ENCODE measurements around the gene SPTLC2. TPM values are rescaled to one million over a fixed set of nuclear protein-coding genes. Genes with fewer than 3 reads are reported as not detected.
A peak's percentile ranks its signal among the peaks of the same experiment; 100 is the strongest.

The SPTLC2 gene
- total RNA-seq, 8 experiments from 2014 or later = 14.5 to 46.9 (median 20.0) TPM

DNA sequence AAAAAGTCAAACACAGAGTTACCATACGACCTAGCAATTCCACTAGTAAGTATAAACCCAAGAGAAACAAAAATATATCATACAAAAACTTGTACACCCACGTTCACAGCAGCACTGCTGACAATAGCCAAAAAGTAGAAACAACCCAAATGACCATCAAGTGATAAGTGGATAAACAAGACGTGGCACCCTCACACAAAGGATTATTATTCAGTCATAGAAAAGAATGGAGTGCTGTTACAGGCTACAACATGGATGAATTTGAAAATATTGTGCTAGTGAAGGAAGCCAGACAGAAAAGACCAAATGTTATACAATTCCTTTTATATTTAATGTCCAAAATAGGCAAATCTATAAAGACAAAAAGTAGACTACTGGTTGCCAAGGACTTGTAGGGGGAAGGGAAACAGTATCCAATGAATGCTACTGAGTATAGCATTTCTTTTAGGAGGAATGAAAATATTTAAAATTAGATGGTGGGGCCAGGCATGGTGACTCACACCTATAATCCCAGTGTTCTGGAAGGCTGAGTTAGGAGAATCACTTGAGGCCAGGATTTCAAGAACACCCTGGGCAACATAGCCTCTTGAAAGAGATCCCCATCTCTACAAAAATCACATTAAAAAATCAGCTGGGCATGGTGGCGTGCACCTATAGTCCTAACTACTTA lies 41.9 kb downstream of the SPTLC2 start:
- in situ Hi-C loops (cut with MboI; ENCODE audit: low pct_unique_long_range_greater_than_20kb in 2 of 9, low sequenced_read_pairs in 9 of 9, unreplicated experiment in 9 of 9) = no loop called here
- Histone ChIP-seq H3K4me1 (replicated peaks in 1 of 2) (no peaks in the 10 kb centered on the region), H3K4me3 (no peak overlapping the region), H3K27ac (no peak overlapping the region)
- ATAC-seq (replicated peaks in 6 of 8) = peak in 2 of 8 experiments; percentile 53 to 57
- WGBS, 10 experiments = 0 to 90% (median 64%) methylated on average over 1 to 4 of the region's 4 CpGs

GRCh38 chr14:77573964-77574363 lies 42.5 kb downstream of the SPTLC2 start:
- ATAC-seq (replicated peaks in 6 of 8) = no peak
- no peak overlapping the region for H3K4me3 ChIP-seq
- no peaks in the 10 kb centered on the region for H3K4me1 ChIP-seq (replicated peaks in 1 of 2)
- WGBS, 10 experiments = 100% methylated on average over 1 to 2 of the region's 3 CpGs; no CpG with 5 or more reads in 6 of the 10 experiments
- in situ Hi-C loops (cut with MboI; ENCODE audit: low pct_unique_long_range_greater_than_20kb in 2 of 9, low sequenced_read_pairs in 9 of 9, unreplicated experiment in 9 of 9) = no loop called here
- H3K27ac ChIP-seq = no peak overlapping the region

DNA sequence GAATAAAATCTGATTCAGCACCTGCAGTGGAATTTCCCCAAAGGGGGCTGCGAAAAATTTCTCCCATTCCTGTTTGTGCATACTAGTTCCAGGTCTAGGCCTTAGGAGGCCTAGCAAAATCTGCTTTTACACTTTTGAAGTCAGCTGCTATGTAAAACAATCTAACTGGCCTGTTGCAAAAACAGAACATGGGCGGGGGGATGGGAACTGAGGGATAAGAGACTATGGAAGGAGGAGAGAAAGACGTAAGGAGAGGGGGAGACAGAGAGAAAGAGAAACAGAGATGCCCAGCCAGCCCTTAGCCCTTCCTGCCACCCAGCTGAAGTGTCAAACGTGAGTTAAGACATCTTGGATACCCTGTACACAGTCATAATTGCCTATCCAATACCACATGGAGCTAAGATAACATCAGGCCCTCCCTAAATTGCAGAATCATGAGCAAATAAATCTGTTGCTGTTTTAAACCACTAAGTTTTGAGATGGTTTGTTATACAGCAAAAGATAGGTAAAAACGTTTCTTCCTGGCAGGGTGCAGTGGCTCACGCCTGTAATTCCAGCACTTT lies 45.6 kb downstream of the SPTLC2 start:
- no peak overlapping the region for H3K4me3 ChIP-seq
- in situ Hi-C loops (cut with MboI; ENCODE audit: low pct_unique_long_range_greater_than_20kb in 2 of 9, low sequenced_read_pairs in 9 of 9, unreplicated experiment in 9 of 9) = no loop called here
- no peak overlapping the region for H3K27ac ChIP-seq
- no peaks in the 10 kb centered on the region for H3K4me1 ChIP-seq (replicated peaks in 1 of 2)
- ATAC-seq (replicated peaks in 6 of 8) = peak in 2 of 8 experiments; percentile 31 to 59
- WGBS, 10 experiments = 50 to 100% (median 69%) methylated on average over 1 to 5 of the region's 6 CpGs; no CpG with 5 or more reads in 3 of the 10 experiments

DNA sequence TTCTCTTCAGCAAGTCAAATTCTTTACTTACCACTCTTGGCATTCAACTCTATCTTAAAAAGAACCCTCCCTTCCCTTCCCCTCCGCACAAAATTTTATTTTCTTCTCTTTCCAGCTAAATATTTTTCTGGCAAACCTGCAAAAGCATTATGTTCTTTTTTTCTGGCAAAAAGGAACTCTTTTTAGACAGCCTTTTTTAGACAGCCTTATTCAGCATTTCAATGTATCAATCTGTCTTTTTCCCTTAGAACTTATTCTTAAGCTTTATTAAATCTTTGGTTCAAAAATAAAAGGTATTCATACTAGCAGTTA lies 50.5 kb downstream of the SPTLC2 start:
- in situ Hi-C loops (cut with MboI; ENCODE audit: low pct_unique_long_range_greater_than_20kb in 2 of 9, low sequenced_read_pairs in 9 of 9, unreplicated experiment in 9 of 9) = no loop called here
- Histone ChIP-seq H3K4me3 (no peak overlapping the region), H3K4me1 (replicated peaks in 1 of 2) (no peaks in the 10 kb centered on the region), H3K27ac (no peak overlapping the region)
- no peak for ATAC-seq (replicated peaks in 6 of 8)
- WGBS, 10 experiments = 40 to 100% (median 83%) methylated on average over 1 of the region's 1 CpG; no CpG with 5 or more reads in 1 of the 10 experiments

DNA sequence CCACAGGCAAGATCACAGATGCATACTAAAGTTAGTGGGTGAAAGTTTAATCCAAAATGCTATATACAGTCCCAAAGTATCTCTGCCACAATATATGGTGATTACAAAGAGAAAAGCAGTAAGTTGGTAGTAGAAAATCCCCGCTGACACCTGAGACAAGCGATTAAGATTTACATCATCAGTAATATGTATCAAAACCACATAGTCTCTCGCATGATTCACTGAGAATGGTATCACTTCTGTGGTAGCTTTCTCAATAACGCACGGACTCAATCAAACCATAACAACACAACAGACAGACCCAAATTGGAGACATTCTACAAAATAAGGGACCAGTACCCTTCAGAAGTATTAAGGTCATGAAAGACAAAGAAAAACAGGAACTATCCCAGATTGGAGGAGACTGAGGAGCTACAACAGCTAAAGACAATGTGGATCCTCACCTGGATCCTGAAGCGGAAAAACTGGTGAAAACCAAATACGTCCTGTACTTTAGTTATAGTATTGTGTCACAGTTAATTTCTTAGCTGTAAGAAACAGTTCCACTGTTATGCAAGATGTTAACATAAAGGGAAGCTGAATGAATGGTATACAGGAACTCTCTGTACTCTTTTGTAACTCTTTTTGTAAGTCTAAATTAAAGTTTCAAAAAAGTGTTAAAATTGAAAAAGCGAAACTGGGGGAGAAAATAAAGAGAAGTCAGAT lies 51.0 kb downstream of the SPTLC2 start:
- Histone ChIP-seq H3K27ac (no peak overlapping the region), H3K4me3 (no peak overlapping the region), H3K4me1 (replicated peaks in 1 of 2) (no peaks in the 10 kb centered on the region)
- WGBS, 10 experiments = 64 to 95% (median 81%) methylated on average over 3 to 8 of the region's 8 CpGs; no CpG with 5 or more reads in 1 of the 10 experiments
- in situ Hi-C loops (cut with MboI; ENCODE audit: low pct_unique_long_range_greater_than_20kb in 2 of 9, low sequenced_read_pairs in 9 of 9, unreplicated experiment in 9 of 9) = no loop called here
- ATAC-seq (replicated peaks in 6 of 8) = no peak

- no peak overlapping the region for H3K27ac ChIP-seq
- WGBS, 10 experiments = 66 to 92% (median 87%) methylated on average over 1 to 4 of the region's 4 CpGs; no CpG with 5 or more reads in 3 of the 10 experiments
- H3K4me3 ChIP-seq = no peak overlapping the region
- in situ Hi-C loops (cut with MboI; ENCODE audit: low pct_unique_long_range_greater_than_20kb in 2 of 9, low sequenced_read_pairs in 9 of 9, unreplicated experiment in 9 of 9) = no loop called here
- no peak for ATAC-seq (replicated peaks in 6 of 8)
- no peaks in the 10 kb centered on the region for H3K4me1 ChIP-seq (replicated peaks in 1 of 2)
Measured at GRCh38 chr14:77562681-77563080, 53.8 kb downstream of the SPTLC2 start.

- in situ Hi-C loops (cut with MboI; ENCODE audit: low pct_unique_long_range_greater_than_20kb in 2 of 9, low sequenced_read_pairs in 9 of 9, unreplicated experiment in 9 of 9) = no loop called here
- peak in 1 of 8 experiments; percentile 78 for ATAC-seq (replicated peaks in 6 of 8)
- Histone ChIP-seq H3K4me3 (no peak overlapping the region), H3K4me1 (replicated peaks in 1 of 2) (no peaks in the 10 kb centered on the region), H3K27ac (no peak overlapping the region)
- WGBS, 10 experiments = 84 to 100% (median 96%) methylated on average over 1 to 5 of the region's 5 CpGs
Measured at GRCh38 chr14:77561881-77562280, 54.6 kb downstream of the SPTLC2 start.

- no peak for ATAC-seq (replicated peaks in 6 of 8)
- Histone ChIP-seq H3K27ac (no peak overlapping the region), H3K4me1 (replicated peaks in 1 of 2) (peaks cover 0 to 8% of the 10 kb centered on the region in 2 donors), H3K4me3 (no peak overlapping the region)
- WGBS, 10 experiments = 83 to 100% (median 95%) methylated on average over 1 to 6 of the region's 6 CpGs
- in situ Hi-C loops (cut with MboI; ENCODE audit: low pct_unique_long_range_greater_than_20kb in 2 of 9, low sequenced_read_pairs in 9 of 9, unreplicated experiment in 9 of 9) = no loop called here
Measured at GRCh38 chr14:77559381-77559780, 57.1 kb downstream of the SPTLC2 start.

DNA sequence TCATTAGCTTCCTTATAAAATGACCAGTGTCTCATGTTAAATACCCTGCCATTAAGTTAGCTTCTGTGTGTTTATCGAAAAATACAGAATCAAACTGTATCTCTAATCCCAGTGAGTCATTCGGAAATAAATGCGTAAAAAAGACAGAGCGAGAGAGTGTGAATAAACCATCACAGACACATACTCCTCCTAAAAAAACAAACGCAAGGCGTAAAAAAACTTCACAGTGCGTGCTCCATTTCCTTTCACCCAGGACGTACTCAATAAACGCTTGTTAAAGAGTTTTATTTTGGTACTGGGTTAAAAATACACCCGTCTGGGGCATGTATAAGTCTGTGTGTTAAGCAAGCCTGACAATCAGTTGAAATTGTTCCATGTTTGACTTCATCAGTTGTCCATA lies 59.0 kb downstream of the SPTLC2 start:
- 81 to 100% (median 94%) methylated on average over 4 to 10 of the region's 10 CpGs for WGBS, 10 experiments
- in situ Hi-C loops (cut with MboI; ENCODE audit: low pct_unique_long_range_greater_than_20kb in 2 of 9, low sequenced_read_pairs in 9 of 9, unreplicated experiment in 9 of 9) = no loop called here
- no peak for ATAC-seq (replicated peaks in 6 of 8)
- H3K4me1 ChIP-seq (replicated peaks in 1 of 2) = peaks cover 0 to 8% of the 10 kb centered on the region in 2 donors
- no peak overlapping the region for H3K27ac ChIP-seq
- H3K4me3 ChIP-seq = no peak overlapping the region

DNA sequence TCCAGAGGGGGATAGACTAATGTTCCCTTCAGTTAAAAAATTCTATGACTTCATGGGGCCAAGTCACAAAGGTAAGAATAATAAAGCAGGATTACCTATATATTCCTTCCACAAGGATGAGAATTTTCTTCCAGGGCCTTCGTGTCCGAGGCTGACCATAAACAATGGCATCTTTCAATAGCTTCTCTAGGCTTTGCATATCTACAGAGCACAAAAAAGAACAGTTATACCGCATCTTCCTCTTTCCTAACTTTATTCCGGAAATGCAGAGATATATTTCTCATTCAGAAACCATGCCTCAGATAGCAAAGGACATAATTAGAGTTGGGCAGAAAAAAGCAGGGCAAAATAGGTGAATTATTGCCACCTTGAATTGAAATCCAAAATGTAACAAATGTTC lies 59.5 kb downstream of the SPTLC2 start:
- Histone ChIP-seq H3K27ac (no peak overlapping the region), H3K4me1 (replicated peaks in 1 of 2) (peaks cover 0 to 8% of the 10 kb centered on the region in 2 donors), H3K4me3 (no peak overlapping the region)
- 50 to 100% (median 95%) methylated on average over 1 to 4 of the region's 4 CpGs for WGBS, 10 experiments
- in situ Hi-C loops (cut with MboI; ENCODE audit: low pct_unique_long_range_greater_than_20kb in 2 of 9, low sequenced_read_pairs in 9 of 9, unreplicated experiment in 9 of 9) = no loop called here
- no peak for ATAC-seq (replicated peaks in 6 of 8)

DNA sequence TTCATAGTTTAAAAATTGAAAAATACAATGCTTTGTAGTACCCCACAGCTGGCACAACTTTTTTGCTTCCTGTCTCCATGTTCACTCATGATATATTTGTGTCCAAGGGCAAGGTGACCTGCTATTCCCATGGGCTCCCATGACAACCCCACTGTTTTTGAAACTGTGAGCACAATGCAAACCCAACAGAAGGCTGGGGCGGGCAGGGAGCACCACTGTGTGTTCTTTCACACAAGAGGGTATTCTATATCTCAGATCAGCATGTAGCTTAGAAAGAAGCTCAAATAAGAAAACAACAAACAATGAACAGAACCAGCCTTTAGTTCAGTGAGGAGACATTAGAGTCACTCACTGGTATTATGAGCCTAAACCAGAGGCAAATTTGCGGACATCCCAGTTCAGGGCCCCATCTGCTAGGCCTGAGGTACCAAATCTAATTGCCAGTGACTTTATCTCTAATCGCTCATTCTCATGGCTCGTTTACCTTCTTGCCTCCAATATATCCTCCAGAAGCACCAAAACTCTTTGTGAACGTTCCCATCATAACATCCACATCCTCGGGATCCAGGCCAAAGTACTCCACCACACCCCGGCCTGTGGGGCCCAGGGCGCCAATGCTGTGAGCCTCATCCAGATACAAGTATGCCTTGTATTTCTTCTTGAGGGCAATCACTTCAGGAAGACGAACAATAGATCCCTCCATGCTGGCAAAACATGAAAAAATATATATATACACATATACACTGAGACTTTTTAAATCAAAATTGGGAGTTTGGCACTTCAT lies 61.4 kb downstream of the SPTLC2 start:
- in situ Hi-C loops (cut with MboI; ENCODE audit: low pct_unique_long_range_greater_than_20kb in 2 of 9, low sequenced_read_pairs in 9 of 9, unreplicated experiment in 9 of 9) = no loop called here
- peaks cover 0 to 8% of the 10 kb centered on the region in 2 donors for H3K4me1 ChIP-seq (replicated peaks in 1 of 2)
- peak in 5 of 8 experiments; percentile 29 to 98 (median 78) for ATAC-seq (replicated peaks in 6 of 8)
- H3K27ac ChIP-seq = peak overlapping the region in 1 of 2 donors; percentile 22
- no peak overlapping the region for H3K4me3 ChIP-seq
- WGBS, 10 experiments = 39 to 100% (median 91%) methylated on average over 1 to 9 of the region's 9 CpGs; no CpG with 5 or more reads in 1 of the 10 experiments

GRCh38 chr14:77554207-77554606 lies 62.2 kb downstream of the SPTLC2 start:
- peaks cover 0 to 8% of the 10 kb centered on the region in 2 donors for H3K4me1 ChIP-seq (replicated peaks in 1 of 2)
- in situ Hi-C loops (cut with MboI; ENCODE audit: low pct_unique_long_range_greater_than_20kb in 2 of 9, low sequenced_read_pairs in 9 of 9, unreplicated experiment in 9 of 9) = no loop called here
- WGBS, 10 experiments = 13 to 100% (median 87%) methylated on average over 2 to 5 of the region's 5 CpGs
- H3K4me3 ChIP-seq = no peak overlapping the region
- peak in 3 of 8 experiments; percentile 52 to 82 (median 70) for ATAC-seq (replicated peaks in 6 of 8)
- no peak overlapping the region for H3K27ac ChIP-seq

GRCh38 chr14:77549451-77549850 lies 67.0 kb downstream of the SPTLC2 start:
- Histone ChIP-seq H3K27ac (no peak overlapping the region), H3K4me3 (no peak overlapping the region), H3K4me1 (replicated peaks in 1 of 2) (no peaks in the 10 kb centered on the region)
- no peak for ATAC-seq (replicated peaks in 6 of 8)
- in situ Hi-C loops (cut with MboI; ENCODE audit: low pct_unique_long_range_greater_than_20kb in 2 of 9, low sequenced_read_pairs in 9 of 9, unreplicated experiment in 9 of 9) = loop anchor here in 1 of 9 experiments (5.0 kb wide), 1 partner anchor 87 kb away; no protein-coding TSS in a partner anchor
- WGBS, 10 experiments = 50 to 86% (median 80%) methylated on average over 1 of the region's 1 CpG; no CpG with 5 or more reads in 6 of the 10 experiments
